PC-9 (cell line): ENCODE data around the gene MBD4. TPM values are rescaled to one million over a fixed set of nuclear protein-coding genes. Genes with fewer than 3 reads are reported as not detected.
"Not testable (repeated sequence)": the region's sequence is repeated elsewhere in the genome, so short reads cannot be mapped to it uniquely, and the experiment has no call there.

Source experiments
- BruUV-seq: library from RNA; stranded (reverse); fragments of 400-500 nt; replicated peaks from 2 replicates; lab custom pipeline; 2021; lab: Mats Ljungman, UMichigan
- CTCF ChIA-PET: fragments of 300-600 bp; sonication (Branson Sonifier 250); formaldehyde crosslinking; loops from one replicate; lab custom pipeline; 2022; ENCODE audit warnings: antibody characterized with exemption; lab: Charles Lee
- POLR2A ChIA-PET: fragments of 300-600 bp; sonication (Branson Sonifier 250); formaldehyde crosslinking; loops from one replicate; lab custom pipeline; 2022; ENCODE audit warnings: antibody characterized with exemption; ENCODE audit not compliant: unreplicated experiment; lab: Charles Lee
- DNase-seq, 2 experiments: peaks; one replicate each; pipeline versions ENCODE4 v3.0.0 to v3.0.0-alpha.2; 2015 to 2022; ENCODE audit warnings: mixed read lengths in 1 of 2
- H2AFZ ChIP-seq: fragments of 200-600 bp; sonication (generic); 2 replicates; pipeline ENCODE4 v1.8.1; 2017; ENCODE audit warnings: antibody characterized with exemption
- H3F3A ChIP-seq: fragments of 200-600 bp; sonication (generic); 2 replicates; pipeline ENCODE4 v1.8.1; 2017; ENCODE audit warnings: antibody characterized with exemption, mild to moderate bottlenecking, low read depth; ENCODE audit not compliant: insufficient read depth
- H3K27ac ChIP-seq: fragments of 200-600 bp; sonication (generic); 2 replicates; pipeline ENCODE4 v1.6.1; 2016; ENCODE audit warnings: mixed run types
- H3K27me3 ChIP-seq: fragments of 200-600 bp; sonication (generic); 2 replicates; pipeline ENCODE4 v1.6.1; 2016; ENCODE audit warnings: low read depth, mixed run types; ENCODE audit not compliant: insufficient read depth
- H3K36me3 ChIP-seq: fragments of 200-600 bp; sonication (generic); 2 replicates; pipeline ENCODE4 v1.6.1; 2016; ENCODE audit warnings: low read depth, mixed run types
- H3K4me1 ChIP-seq: fragments of 200-600 bp; sonication (generic); replicated peaks from 2 replicates; pipeline ENCODE4 v1.6.1; 2016; ENCODE audit warnings: mixed run types; ENCODE audit not compliant: insufficient read depth
- H3K4me2 ChIP-seq: fragments of 200-600 bp; sonication (generic); 2 replicates; pipeline ENCODE4 v1.6.1; 2017; ENCODE audit warnings: mixed run types
- H3K4me3 ChIP-seq: fragments of 200-600 bp; sonication (generic); 2 replicates; pipeline ENCODE4 v1.6.1; 2016; ENCODE audit warnings: mixed run types
- H3K79me2 ChIP-seq: fragments of 200-600 bp; sonication (generic); 2 replicates; pipeline ENCODE4 v1.6.1; 2017; ENCODE audit warnings: low read depth, mixed run types
- H3K9me2 ChIP-seq: fragments of 200-600 bp; sonication (generic); 2 replicates; pipeline ENCODE4 v1.8.1; 2017; ENCODE audit warnings: mild to moderate bottlenecking; ENCODE audit not compliant: insufficient read depth
- H3K9me3 ChIP-seq: fragments of 200-600 bp; sonication (generic); 2 replicates; pipeline ENCODE4 v1.8.1; 2016; ENCODE audit warnings: low read depth; ENCODE audit not compliant: insufficient read depth
- H4K20me1 ChIP-seq: fragments of 200-600 bp; sonication (generic); 2 replicates; pipeline ENCODE4 v1.8.1; 2017; ENCODE audit not compliant: insufficient read depth
- EZH2 ChIP-seq: fragments of 200-600 bp; sonication (generic); IDR thresholded peaks from 2 replicates; pipeline ENCODE4 v1.8.0; 2017; ENCODE audit warnings: antibody characterized with exemption, low read depth
- intact Hi-C: fragments of 100-400 bp; cut with micrococcal nuclease; formaldehyde crosslinking; loops from one replicate; pipeline ENCODE4 v1.10.0; 2022; ENCODE audit not compliant: unreplicated experiment
- total RNA-seq: library from RNA; stranded (reverse); gene quantifications from 2 replicates; pipeline ENCODE4 v1.2.3, GENCODE V29; 2021
- TF ChIP-seq, protein P1 (sequence below): fragments of 200-600 bp; sonication (generic); conservative IDR thresholded peaks from 2 replicates; pipeline ENCODE4 v1.6.1; 2017; ENCODE audit warnings: mixed run types, antibody characterized with exemption, mild to moderate bottlenecking, moderate library complexity

Gene MBD4
- total RNA-seq, 1 experiment from 2014 or later = 48.6 TPM

DNA sequence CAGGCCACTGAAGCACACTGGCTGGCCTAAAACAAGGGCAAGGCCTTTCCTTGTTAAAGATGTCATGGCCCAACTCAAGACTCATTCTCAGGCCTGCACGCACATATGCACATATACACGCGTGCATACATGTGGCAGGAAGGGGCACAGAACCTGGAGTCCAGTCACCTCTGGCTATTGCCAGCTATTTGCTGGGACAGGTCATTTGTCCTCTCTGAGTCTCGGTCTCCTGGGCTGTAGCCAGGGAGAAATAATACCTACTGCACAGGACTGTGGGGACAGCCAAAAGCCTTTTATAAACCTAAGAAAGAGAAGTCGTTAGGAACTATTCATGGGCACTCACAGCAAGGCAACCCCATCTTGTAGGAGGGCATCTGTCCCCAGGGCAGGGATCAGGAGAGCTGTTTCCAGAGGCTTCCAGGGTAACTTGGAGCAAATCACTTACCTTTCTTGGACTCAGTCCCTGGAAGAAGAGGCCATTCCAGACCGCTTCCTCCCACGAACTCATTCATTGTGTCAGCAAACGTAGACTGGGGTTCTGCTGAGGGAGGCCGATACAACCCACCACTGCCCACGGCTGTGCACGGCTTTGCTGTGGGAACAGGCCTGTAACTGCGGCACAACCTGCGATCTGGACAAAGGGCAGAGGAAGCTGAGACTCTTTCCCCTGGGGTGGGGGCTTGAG lies 47.6 kb upstream of the MBD4 start:
- peak overlapping the region; percentile 88 for H3K4me2 ChIP-seq
- no TSS peak for BruUV-seq
- TF ChIP-seq, protein P1, sequence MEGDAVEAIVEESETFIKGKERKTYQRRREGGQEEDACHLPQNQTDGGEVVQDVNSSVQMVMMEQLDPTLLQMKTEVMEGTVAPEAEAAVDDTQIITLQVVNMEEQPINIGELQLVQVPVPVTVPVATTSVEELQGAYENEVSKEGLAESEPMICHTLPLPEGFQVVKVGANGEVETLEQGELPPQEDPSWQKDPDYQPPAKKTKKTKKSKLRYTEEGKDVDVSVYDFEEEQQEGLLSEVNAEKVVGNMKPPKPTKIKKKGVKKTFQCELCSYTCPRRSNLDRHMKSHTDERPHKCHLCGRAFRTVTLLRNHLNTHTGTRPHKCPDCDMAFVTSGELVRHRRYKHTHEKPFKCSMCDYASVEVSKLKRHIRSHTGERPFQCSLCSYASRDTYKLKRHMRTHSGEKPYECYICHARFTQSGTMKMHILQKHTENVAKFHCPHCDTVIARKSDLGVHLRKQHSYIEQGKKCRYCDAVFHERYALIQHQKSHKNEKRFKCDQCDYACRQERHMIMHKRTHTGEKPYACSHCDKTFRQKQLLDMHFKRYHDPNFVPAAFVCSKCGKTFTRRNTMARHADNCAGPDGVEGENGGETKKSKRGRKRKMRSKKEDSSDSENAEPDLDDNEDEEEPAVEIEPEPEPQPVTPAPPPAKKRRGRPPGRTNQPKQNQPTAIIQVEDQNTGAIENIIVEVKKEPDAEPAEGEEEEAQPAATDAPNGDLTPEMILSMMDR = no peak
- no peak for TF ChIP-seq EZH2
- ChIA-PET CTCF (interaction anchor here (1.4 kb wide), 2 partner anchors 104 to 140 kb away, joined by 5 to 7 read pairs; no protein-coding TSS in a partner anchor), POLR2A (interaction anchor here (0.6 to 0.7 kb wide), 2 partner anchors 139 to 140 kb away, joined by 3 to 12 read pairs; no protein-coding TSS in a partner anchor)
- intact Hi-C loops = loop anchor here (5.0 kb wide), 1 partner anchor 620 kb away; no protein-coding TSS in a partner anchor
- peaks cover 48% of the 10 kb centered on the region for H3K4me1 ChIP-seq
- no peaks in the 10 kb centered on the region for H3K79me2 ChIP-seq
- peaks cover 30% of the 10 kb centered on the region for H3F3A ChIP-seq
- no peaks in the 10 kb centered on the region for H3K27me3 ChIP-seq
- H3K9me3 ChIP-seq = no peaks in the 10 kb centered on the region
- no peaks in the 10 kb centered on the region for H4K20me1 ChIP-seq
- no peaks in the 10 kb centered on the region for H3K9me2 ChIP-seq
- H2AFZ ChIP-seq = no peak overlapping the region
- H3K27ac ChIP-seq = peak overlapping the region; percentile 93
- H3K36me3 ChIP-seq = no peaks in the 10 kb centered on the region
- H3K4me3 ChIP-seq = peak overlapping the region; percentile 46; the same call in 1 of the 2 replicates
- DNase-seq = no peak

DNA sequence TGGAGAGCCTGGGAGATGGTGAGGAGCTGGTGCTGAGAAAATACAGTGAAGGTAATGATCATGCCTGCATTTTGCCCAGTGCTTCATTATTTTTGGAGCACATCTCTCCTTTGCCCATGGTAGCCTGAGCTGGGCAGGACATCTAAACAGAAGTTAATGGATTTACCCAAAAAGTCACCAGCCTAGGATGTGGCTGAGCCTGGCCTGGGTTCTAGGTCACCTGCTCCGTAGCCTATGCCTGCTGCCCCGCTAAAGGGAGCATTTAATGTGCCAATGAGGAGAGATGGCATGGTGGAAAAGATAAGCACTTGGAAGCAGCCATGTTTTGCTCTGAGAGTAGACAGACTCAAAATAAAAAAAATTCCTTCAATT lies 46.9 kb upstream of the MBD4 start:
- Histone ChIP-seq H3K4me1 (peaks cover 48% of the 10 kb centered on the region), H3F3A (peaks cover 30% of the 10 kb centered on the region), H3K27me3 (no peaks in the 10 kb centered on the region), H3K9me3 (no peaks in the 10 kb centered on the region), H4K20me1 (no peaks in the 10 kb centered on the region), H3K36me3 (no peaks in the 10 kb centered on the region), H3K4me3 (peak overlapping the region; percentile 46; the same call in 1 of the 2 replicates), H3K79me2 (no peaks in the 10 kb centered on the region), H3K4me2 (peak overlapping the region; percentile 88), H2AFZ (no peak overlapping the region), H3K9me2 (no peaks in the 10 kb centered on the region), H3K27ac (peak overlapping the region; percentile 93)
- ChIA-PET CTCF (interaction anchor here (1.0 to 1.4 kb wide), 4 partner anchors 87 to 141 kb away, joined by 3 to 7 read pairs (median 5); no protein-coding TSS in a partner anchor), POLR2A (interaction anchor here (0.6 to 0.7 kb wide), 4 partner anchors 47 to 371 kb away, joined by 3 to 12 read pairs (median 4); partner anchors contain the start of gene MBD4)
- TF ChIP-seq, protein P1 = no peak
- TF ChIP-seq EZH2 = no peak
- no peak for DNase-seq
- no TSS peak for BruUV-seq
- intact Hi-C loops = loop anchor here (5.0 kb wide), 1 partner anchor 621 kb away; no protein-coding TSS in a partner anchor

DNA sequence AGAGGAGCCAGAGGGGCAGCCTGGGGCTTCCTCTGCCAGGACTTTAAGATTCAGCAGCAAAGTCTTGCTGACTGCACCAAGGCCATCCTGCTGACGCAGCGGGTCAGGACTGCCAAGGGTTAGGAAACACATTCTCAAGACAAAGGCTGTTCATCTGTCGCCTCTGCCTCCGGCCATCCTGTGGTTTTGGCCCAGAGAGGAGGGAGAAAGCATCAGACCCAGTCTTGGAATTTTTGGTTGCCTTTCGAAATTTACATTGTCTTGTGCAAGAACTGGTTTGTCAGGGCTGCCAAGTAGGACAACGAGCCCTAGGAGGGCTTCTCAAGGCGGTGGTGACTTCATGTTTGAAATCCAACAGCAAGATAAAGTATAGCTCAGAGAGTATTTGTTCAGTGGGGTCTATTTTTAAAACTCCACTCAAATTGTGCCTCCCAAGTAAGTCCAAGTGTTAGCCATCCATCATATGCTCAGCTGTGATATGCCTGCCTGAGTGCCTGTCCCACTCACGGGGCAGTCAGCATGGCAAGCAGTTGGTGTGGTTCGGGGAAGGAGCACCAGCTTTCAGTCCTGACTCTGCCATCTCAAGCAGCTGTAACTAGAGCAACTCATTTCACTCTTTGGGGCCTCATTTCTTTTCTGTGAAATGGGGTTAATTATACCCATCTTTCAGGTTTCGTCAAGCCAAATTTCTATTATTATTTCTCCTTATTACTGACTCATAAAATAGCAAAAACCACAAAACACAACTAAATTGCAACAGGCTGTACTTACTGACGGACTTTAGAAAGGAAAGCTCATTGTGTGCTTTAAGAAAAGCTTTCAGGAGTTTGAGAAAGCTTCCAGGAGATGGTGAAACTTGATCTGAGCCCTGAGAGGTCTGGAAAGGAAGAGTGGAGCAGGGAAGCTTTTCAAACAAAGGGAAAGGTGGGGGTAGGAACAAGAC lies 46.2 kb upstream of the MBD4 start:
- Histone ChIP-seq H3F3A (peaks cover 30% of the 10 kb centered on the region), H3K4me2 (peak overlapping the region; percentile 88), H3K36me3 (no peaks in the 10 kb centered on the region), H2AFZ (0 out of 2 replicates have a peak overlapping the region, but pooled peaks have one; percentile 3), H3K79me2 (no peaks in the 10 kb centered on the region), H3K27ac (peak overlapping the region; percentile 93), H3K4me3 (peak overlapping the region; percentile 46; the same call in 1 of the 2 replicates), H3K9me2 (no peaks in the 10 kb centered on the region), H3K4me1 (peaks cover 47% of the 10 kb centered on the region), H3K9me3 (no peaks in the 10 kb centered on the region), H3K27me3 (no peaks in the 10 kb centered on the region), H4K20me1 (no peaks in the 10 kb centered on the region)
- intact Hi-C loops = loop anchor here (1.0 to 5.0 kb wide), 4 partner anchors 25 to 621 kb away; partner anchors contain the start of gene IFT122
- ChIA-PET CTCF (interaction anchor here (1.0 to 1.4 kb wide), 4 partner anchors 86 to 142 kb away, joined by 3 to 7 read pairs (median 5); no protein-coding TSS in a partner anchor), POLR2A (interaction anchor here (0.5 to 0.6 kb wide), 5 partner anchors 46 to 422 kb away, joined by 3 to 35 read pairs (median 4); partner anchors contain the start of gene MBD4)
- DNase-seq = peak; percentile 95 to 98
- TF ChIP-seq, protein P1 = no peak
- TF ChIP-seq EZH2 = no peak
- no TSS peak for BruUV-seq

DNA sequence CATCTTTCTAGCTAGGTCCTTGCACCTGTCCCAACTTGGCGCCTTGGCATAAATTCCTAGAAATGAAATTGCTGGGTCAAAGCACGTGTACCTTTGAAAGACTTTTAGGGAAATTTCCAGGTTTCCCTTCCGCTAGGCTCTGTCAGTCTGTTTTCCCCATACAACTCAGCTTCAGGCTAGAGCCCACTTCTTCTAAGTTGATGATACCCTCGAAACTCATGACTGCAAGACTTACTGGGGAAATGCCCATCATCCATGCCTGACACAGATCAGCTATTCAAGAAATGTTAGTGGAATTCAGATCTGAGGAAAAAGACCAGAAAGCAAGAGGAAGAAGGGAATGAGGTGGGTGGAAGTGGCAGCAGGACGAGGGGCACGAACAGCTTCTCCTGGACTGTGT lies 45.4 kb upstream of the MBD4 start:
- H2AFZ ChIP-seq, H3K79me2 ChIP-seq, H3K9me3 ChIP-seq, H3K4me3 ChIP-seq, H3K27me3 ChIP-seq, H3K9me2 ChIP-seq, DNase-seq, BruUV-seq, H4K20me1 ChIP-seq, H3K36me3 ChIP-seq: not testable (repeated sequence)
- CTCF ChIA-PET = interaction anchor here (0.6 kb wide), 2 partner anchors 146 to 344 kb away, joined by 3 read pairs; no protein-coding TSS in a partner anchor
- Histone ChIP-seq H3F3A (peaks cover 30% of the 10 kb centered on the region), H3K4me1 (peaks cover 40% of the 10 kb centered on the region), H3K27ac (peak overlapping the region; percentile 32), H3K4me2 (peak overlapping the region; percentile 59)
- intact Hi-C loops = loop anchor here (1.0 to 5.0 kb wide), 4 partner anchors 24 to 622 kb away; partner anchors contain the start of gene IFT122
- POLR2A ChIA-PET = interaction anchor here (0.6 kb wide), 1 partner anchor 141 kb away, joined by 13 read pairs; no protein-coding TSS in a partner anchor
